Uterus (tissue), 2 donors: ENCODE results near the gene PSMB5.
A peak's percentile ranks its signal among the peaks of the same experiment; 100 is the strongest.

Experiments
- CTCF ChIP-seq, 4 experiments: fragments of 200-600 bp in 2 of 4; fragments of 450-650 bp in 2 of 4; sonication (generic) in 2 of 4; IDR thresholded peaks; one replicate each; pipeline ENCODE4 v1.5.1; 2016 to 2019; ENCODE audit warnings: antibody characterized with exemption in 4 of 4, mild to moderate bottlenecking in 2 of 4, moderate library complexity in 1 of 4
- POLR2A ChIP-seq, 2 donors: fragments of 450-650 bp; IDR thresholded peaks; one replicate each; pipeline ENCODE4 v1.6.1; 2016; ENCODE audit warnings: antibody characterized with exemption in 2 of 2, mild to moderate bottlenecking in 1 of 2, moderate library complexity in 1 of 2

GRCh38 chr14:23056956-23057756, 22.5 kb upstream of the PSMB5 start, which contains the start of gene CDH24:
- TF ChIP-seq POLR2A (IDR thresholded peaks at IDR 0.05) (peak in 1 of 2 donors; percentile 60), CTCF (IDR thresholded peaks at IDR 0.05) (no peak)
